SK-N-SH treated with all-trans-retinoic acid at 6 μM for 48 hours (cell line): ENCODE measurements around the gene WNT10A.
A peak's percentile ranks its signal among the peaks of the same experiment; 100 is the strongest.

ENCODE experiments used
- ARNTL ChIP-seq: fragments of 450-650 bp; formaldehyde crosslinking; IDR thresholded peaks from 2 replicates; pipeline ENCODE4 v1.5.0; 2020; ENCODE audit warnings: low read depth, mild to moderate bottlenecking, moderate library complexity, borderline replicate concordance
- BACH2 ChIP-seq: fragments of 250-450 bp; sonication (Bioruptor Pico); IDR thresholded peaks from 2 replicates; pipeline ENCODE4 v1.9.0; 2021; ENCODE audit warnings: mild to moderate bottlenecking, borderline replicate concordance
- CSDC2 ChIP-seq: fragments of 250-450 bp; sonication (Bioruptor Pico); IDR thresholded peaks from 2 replicates; pipeline ENCODE4 v1.5.0; 2020; ENCODE audit warnings: mild to moderate bottlenecking, moderate library complexity
- CSRNP3 ChIP-seq: fragments of 250-450 bp; sonication (Bioruptor Pico); IDR thresholded peaks from 2 replicates; pipeline ENCODE4 v1.5.1; 2021; ENCODE audit warnings: mild to moderate bottlenecking, moderate library complexity
- OSR1 ChIP-seq: fragments of 250-450 bp; sonication (Bioruptor Pico); IDR thresholded peaks from 2 replicates; pipeline ENCODE4 v1.8.0; 2022; ENCODE audit warnings: moderate library complexity, mild to moderate bottlenecking, inconsistent platforms
- PPARA ChIP-seq: fragments of 250-450 bp; sonication (Bioruptor Pico); IDR thresholded peaks from 2 replicates; pipeline ENCODE4 v1.5.0; 2020; ENCODE audit warnings: mild to moderate bottlenecking, borderline replicate concordance
- RARB ChIP-seq: fragments of 250-450 bp; sonication (Bioruptor Pico); IDR thresholded peaks from 2 replicates; pipeline ENCODE4 v1.8.0; 2021; ENCODE audit warnings: mild to moderate bottlenecking, moderate library complexity
- SNAI2 ChIP-seq: fragments of 250-450 bp; sonication (Bioruptor Pico); IDR thresholded peaks from 2 replicates; pipeline ENCODE4 v1.5.0; 2020; ENCODE audit warnings: mild to moderate bottlenecking, moderate library complexity
- TCF4 ChIP-seq: fragments of 250-450 bp; sonication (Bioruptor Pico); IDR thresholded peaks from 2 replicates; pipeline ENCODE4 v1.8.0; 2021; ENCODE audit warnings: mild to moderate bottlenecking, moderate library complexity, borderline replicate concordance
- ZFP30 ChIP-seq: fragments of 450-650 bp; formaldehyde crosslinking; IDR thresholded peaks from 2 replicates; pipeline ENCODE4 v1.5.0; 2022; ENCODE audit warnings: mild to moderate bottlenecking, moderate library complexity
- ZNF565 ChIP-seq: fragments of 450-650 bp; formaldehyde crosslinking; conservative IDR thresholded peaks from 2 replicates; pipeline ENCODE4 v1.5.0; 2020; ENCODE audit warnings: low read depth, mild to moderate bottlenecking, moderate library complexity
- ZNF8 ChIP-seq: fragments of 450-650 bp; formaldehyde crosslinking; IDR thresholded peaks from 2 replicates; pipeline ENCODE4 v1.5.0; 2020; ENCODE audit warnings: mild to moderate bottlenecking, moderate library complexity
- TF ChIP-seq, protein P1 (sequence below): fragments of 250-450 bp; sonication (Bioruptor Pico); IDR thresholded peaks from 2 replicates; pipeline ENCODE4 v1.5.0; 2020; ENCODE audit warnings: mild to moderate bottlenecking, moderate library complexity
- TF ChIP-seq, protein P2 (sequence below): fragments of 250-450 bp; sonication (Bioruptor Pico); IDR thresholded peaks from 2 replicates; pipeline ENCODE4 v1.5.1; 2020; ENCODE audit warnings: low read depth, mild to moderate bottlenecking, moderate library complexity

GRCh38 chr2:218892693-218893348 lies 12.2 kb downstream of the WNT10A start:
- TF ChIP-seq RARB (no peak), CSDC2 (CRISPR knock-in tag) (no peak), CSRNP3 (CRISPR knock-in tag) (no peak), ZFP30 (CRISPR knock-in tag) (no peak), SNAI2 (no peak), ZNF565 (CRISPR knock-in tag) (no peak), TCF4 (no peak), ARNTL (no peak), ZNF8 (no peak), PPARA (no peak), BACH2 (CRISPR knock-in tag) (no peak), OSR1 (CRISPR knock-in tag) (no peak)
- TF ChIP-seq, protein P1, sequence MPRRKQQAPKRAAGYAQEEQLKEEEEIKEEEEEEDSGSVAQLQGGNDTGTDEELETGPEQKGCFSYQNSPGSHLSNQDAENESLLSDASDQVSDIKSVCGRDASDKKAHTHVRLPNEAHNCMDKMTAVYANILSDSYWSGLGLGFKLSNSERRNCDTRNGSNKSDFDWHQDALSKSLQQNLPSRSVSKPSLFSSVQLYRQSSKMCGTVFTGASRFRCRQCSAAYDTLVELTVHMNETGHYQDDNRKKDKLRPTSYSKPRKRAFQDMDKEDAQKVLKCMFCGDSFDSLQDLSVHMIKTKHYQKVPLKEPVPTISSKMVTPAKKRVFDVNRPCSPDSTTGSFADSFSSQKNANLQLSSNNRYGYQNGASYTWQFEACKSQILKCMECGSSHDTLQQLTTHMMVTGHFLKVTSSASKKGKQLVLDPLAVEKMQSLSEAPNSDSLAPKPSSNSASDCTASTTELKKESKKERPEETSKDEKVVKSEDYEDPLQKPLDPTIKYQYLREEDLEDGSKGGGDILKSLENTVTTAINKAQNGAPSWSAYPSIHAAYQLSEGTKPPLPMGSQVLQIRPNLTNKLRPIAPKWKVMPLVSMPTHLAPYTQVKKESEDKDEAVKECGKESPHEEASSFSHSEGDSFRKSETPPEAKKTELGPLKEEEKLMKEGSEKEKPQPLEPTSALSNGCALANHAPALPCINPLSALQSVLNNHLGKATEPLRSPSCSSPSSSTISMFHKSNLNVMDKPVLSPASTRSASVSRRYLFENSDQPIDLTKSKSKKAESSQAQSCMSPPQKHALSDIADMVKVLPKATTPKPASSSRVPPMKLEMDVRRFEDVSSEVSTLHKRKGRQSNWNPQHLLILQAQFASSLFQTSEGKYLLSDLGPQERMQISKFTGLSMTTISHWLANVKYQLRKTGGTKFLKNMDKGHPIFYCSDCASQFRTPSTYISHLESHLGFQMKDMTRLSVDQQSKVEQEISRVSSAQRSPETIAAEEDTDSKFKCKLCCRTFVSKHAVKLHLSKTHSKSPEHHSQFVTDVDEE, result peak; percentile 53
- TF ChIP-seq, protein P2, sequence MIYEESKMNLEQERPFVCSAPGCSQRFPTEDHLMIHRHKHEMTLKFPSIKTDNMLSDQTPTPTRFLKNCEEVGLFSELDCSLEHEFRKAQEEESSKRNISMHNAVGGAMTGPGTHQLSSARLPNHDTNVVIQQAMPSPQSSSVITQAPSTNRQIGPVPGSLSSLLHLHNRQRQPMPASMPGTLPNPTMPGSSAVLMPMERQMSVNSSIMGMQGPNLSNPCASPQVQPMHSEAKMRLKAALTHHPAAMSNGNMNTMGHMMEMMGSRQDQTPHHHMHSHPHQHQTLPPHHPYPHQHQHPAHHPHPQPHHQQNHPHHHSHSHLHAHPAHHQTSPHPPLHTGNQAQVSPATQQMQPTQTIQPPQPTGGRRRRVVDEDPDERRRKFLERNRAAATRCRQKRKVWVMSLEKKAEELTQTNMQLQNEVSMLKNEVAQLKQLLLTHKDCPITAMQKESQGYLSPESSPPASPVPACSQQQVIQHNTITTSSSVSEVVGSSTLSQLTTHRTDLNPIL (CRISPR knock-in tag), result no peak
